Mesenteric fat pad (tissue), 1 donor: ENCODE results near the gene WNT5A. TPM values are rescaled to one million over a fixed set of nuclear protein-coding genes. Genes with fewer than 3 reads are reported as not detected.
"Not testable (repeated sequence)": the region's sequence is repeated elsewhere in the genome, so short reads cannot be mapped to it uniquely, and the experiment has no call there.

Experiments used
- DNase-seq: peaks from one replicate; pipeline ENCODE4 v3.0.0-alpha.2; 2020; ENCODE audit warnings: low spot score
- total RNA-seq: library from RNA; stranded (reverse); fragmentation: NEBNext Ultra II Directional; extraction: Animal tissue kit (Norgen Biotek cat#: 25700); gene quantifications from one replicate; pipeline ENCODE4 v1.2.1, GENCODE V29; 2021
- donor health status: DM: yes; HTN: yes; CAD: no.

WNT5A gene
- total RNA-seq, 1 donor from 2014 or later = 1.7 TPM

DNA sequence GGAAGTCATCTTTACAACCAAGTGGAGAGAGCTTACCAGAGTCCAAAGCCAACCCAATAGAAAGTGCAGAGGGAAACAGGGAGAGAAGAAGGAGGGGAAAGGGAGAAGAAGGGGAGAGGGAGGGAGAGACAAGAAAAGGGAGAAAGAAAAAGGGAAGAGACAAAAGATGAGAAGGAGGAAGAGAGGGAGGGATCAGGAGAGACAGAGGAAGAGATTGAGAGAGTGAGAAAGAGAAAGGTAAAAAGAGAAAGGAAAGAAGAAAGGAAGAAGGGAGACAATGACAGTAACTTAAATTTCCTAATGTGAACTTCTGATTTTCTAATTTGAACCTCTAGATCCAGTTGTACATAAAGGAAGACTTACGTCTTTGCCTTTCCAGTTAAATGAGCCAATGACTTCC lies 20.7 kb upstream of the WNT5A start:
- no peak for DNase-seq

DNA sequence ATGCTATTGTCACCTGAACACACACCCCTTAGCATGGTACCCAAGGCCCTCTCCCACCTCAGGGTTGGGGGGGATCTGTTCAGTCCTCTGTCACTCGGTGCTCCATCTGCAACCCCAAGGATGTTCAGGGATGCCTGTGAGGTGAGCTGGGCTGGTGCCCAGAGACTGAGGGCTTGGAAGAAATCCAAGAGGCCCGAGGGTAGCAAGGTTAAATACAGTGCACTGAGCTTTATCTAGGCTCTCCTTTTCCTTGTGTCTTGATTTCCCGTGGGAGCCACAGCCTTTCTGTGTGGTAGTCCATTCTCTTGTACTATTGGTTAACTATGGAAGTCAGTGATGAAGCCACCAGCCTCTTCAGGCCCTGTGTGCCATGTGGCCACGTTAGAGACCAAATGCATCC lies 18.7 kb upstream of the WNT5A start:
- no peak for DNase-seq

DNA sequence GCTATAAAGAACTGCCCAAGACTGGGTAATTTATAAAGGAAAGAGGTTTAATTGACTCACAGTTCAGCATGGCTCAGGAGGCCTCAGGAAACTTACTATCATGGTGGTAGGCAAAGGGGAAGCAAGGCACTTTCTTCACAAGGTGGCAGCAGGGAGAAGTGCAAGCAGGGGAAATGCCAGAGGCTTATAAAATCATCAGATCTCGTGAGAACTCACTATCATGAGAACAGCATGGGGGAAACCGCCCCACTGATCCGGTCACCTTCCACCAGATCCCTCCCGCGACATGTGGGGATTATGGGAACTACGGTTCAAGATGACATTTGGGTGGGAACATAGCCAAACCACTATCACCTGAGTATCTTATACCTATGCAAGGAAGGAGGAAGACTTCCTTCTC lies 18.0 kb upstream of the WNT5A start:
- not testable (repeated sequence) for DNase-seq

DNA sequence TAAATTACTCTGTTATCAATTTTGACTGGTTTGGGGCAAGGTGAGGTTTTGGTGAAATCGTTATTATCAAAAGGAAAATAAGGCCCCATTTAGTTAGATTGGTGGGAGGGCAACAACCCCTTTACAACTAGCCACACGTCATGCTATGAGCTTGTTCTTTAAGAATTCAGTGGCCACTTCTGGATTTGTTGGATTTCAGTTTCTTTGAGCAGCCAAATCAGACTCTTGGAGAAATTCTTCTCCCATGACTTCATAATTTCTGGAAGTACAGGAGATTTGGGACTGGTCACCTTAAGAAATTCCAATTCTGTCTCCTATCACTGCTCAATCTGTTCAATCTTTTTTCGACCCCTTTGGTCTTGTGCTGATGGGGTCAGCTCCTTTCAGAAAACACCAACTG lies 14.8 kb upstream of the WNT5A start:
- DNase-seq = no peak

DNA sequence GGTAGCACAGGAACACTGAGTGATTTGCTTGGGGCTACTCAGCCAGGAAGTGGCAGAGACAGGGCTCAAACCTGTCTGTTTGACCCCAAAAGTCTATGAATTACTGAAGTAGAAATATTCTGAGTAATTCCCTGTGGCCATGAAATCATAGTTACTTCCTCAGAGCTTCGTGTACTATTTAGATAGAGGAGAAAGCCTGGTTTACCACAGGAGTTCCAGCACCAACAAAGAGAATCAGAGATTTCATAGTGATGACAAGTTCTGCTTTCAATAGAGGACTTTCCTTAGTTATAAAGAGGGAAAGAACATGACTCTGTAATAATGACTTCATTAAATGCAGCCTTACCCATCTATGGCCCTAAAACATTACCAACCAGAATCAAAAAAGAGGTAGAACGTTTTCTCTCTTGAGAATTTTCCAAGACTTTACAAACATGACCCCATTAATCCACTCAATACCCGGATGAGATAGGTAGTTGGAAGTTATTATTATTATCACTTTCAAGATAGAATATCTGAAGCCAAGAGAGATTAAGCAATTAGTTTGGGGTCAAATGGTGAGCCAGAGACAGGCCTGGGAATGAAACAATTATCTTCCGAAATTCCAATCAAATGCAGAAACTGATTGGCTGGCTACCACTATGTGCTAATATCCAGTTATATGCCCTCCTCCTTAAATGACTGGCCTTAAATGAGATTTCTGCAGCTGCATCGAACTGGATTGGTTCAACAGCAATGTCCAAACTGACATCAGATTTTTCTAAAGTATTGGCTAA lies 13.6 kb upstream of the WNT5A start:
- no peak for DNase-seq

DNA sequence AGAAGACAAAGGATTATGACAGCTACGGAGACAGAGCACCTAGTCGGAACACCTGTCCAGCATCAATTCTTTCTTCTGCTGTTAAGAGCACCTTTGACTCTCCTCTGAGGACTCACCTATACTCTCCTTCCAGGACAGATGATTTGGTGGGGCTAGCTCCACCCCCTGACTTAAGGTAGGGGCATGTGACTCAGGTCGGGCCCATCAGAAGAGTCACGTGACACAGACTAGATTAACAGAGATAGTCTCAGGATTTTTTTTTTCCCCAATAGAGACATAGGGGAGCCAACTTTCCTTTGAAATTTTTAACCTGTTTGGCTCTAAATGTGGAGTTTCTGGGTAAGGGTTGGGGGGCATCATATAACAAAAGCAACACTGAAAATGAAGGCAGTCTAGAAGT lies 11.4 kb upstream of the WNT5A start:
- DNase-seq = no peak

DNA sequence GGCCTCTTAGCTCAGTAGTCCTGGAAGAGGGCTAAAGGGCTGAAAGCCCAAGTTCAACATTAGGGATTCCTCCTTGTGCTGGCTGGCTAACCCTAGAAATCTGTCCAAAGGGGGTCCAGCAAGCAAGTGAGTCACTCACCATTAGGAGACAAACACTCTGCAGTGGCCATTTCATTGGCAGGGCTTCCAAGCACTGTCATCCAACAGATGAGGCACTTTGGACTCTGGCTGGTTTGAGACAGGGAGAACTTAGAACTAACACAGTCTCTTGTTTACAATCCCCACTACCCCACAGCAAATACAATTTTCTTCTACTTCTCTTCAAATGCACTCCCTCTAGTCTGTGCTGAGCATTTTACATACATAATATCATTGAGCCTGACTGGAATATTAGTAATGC lies 10.1 kb upstream of the WNT5A start:
- no peak for DNase-seq

DNA sequence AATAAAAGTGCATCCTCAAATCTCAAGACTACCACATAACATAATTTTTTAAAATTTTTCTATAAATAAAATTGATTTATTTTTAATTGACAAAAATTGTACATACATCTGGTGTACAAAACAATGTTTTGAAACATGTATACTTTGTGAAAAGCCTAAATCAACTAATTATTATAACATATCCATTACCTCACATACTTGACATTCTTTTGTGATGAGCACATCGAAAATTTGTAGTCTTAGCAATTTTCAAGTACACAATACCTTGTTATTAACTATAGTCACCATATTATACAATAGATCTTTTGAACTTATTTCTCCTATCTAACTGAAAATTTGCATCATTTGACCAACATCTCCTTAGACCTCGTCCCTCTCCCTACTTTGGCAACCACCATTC lies 7.9 kb upstream of the WNT5A start:
- no peak for DNase-seq

DNA sequence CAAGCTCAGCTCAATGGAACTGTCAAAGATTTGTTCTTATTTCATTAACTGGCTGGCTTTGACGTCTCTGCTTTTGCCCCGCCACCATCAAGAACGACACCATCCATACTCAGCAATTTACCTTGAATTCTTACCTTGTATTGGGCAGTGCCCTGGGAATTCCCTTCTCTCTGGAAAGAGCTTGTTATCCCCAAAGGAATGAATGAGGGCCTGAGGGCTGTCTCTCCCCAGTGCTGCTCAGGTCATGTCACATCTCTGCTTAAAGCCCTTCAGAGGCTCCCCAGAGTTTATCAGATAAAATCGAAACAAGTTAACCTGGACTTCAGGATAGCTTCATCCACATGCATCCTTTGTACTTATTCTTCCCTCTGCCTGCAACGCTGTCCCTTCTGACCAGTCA lies 5.9 kb upstream of the WNT5A start:
- no peak for DNase-seq

DNA sequence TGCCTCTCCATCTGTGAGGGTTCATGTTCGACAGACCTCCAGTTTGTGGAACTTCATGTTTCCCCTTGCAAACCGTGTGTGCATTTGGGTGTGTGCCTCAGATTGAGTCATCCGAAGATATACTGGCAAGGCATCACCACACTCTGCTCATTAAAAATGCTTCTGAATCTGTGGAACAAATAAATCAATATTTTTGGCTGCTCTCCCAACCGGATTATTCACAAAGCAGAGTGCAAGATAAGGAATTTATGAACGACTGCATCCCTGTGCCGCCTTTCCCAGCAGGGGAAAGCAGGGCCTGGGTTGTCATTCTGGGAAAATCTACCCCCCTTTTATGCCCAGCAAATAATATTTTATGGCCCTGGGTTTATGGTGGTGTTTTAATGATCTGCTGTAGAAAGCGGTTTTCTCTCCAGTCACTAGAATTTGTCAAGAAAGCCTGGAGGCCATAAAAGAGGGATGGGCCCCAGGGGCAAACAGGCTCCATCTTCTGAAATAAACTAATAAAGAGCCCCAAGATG lies 4.2 kb upstream of the WNT5A start:
- DNase-seq = no peak

DNA sequence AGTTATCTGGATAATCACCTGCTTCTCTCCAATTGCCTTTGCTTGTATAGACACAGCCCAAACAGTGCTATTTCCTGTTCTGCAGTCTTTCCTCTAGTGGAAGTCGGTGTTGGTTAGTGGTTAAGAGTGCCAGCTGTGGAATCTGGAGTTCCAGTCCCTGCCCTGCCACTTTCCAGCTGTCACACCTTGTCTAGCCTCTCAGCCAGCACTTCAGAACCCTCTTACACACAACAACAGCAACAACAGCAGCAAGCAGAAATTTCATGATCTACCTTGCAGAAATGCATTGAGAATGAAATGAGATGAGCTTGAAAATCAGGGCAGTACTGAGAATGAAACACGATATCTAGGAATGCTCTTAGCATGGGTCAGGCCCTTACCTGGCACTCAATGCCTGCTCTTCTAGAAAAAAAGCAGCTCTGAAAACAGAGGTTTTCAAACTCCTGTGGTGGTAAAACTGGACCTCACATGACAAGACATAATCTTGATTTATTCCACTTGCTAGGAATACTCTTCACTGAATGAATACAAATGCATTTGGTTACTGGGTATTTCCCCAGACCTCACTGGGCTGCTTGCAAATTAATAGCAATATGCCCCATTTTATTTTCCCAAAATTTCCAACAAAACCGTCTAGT lies 3.3 kb upstream of the WNT5A start:
- no peak for DNase-seq

DNA sequence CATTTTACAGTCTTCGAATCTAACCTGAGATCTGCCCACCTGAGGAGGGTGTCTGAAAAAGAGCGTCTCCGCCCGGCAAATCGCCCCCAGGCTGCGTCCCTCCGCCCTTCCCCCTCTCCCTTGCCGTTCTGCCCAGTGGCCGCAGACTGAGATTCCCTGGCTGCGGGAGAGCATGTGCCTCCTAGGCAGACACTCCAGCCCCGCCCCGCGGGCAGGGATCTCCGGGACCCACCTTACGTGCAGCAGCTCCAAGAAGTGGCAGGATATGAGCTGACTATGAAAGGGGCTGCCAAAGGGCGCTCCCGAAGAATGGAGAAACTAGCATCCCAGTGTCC lies 2.7 kb upstream of the WNT5A start:
- no peak for DNase-seq

DNA sequence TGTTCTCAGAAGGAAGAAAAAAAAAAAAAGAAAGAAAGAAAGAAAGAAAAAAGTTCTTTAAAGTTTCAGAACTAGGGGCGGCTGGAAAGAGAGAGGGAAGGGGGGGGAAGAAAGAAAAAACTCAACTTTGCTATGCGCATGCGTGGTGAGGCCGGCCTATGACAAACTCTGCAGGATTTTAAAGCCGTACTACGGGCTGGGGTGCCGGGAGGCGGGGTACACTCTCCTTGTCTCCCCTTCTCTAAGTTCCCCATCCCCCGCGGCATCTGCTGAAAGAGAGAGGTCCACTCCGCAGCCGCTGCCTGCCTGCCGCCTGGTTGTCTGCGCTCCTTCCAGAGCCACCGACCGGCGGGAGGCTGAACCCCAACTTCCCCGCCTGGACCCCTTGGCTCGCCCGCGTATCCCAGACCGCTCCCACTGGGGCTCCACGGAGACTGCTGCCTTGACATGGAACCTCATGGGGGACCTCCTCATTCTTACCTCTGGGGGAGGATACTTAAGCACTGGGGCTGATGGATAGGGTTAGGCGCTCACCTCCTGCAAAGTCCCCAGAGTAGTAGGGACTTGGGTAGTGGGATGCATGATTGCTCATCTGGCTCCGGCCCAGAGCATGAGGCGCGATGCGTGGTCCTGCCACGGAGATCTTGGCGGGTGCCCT lies 1.4 kb upstream of the WNT5A start:
- DNase-seq = no peak

DNA sequence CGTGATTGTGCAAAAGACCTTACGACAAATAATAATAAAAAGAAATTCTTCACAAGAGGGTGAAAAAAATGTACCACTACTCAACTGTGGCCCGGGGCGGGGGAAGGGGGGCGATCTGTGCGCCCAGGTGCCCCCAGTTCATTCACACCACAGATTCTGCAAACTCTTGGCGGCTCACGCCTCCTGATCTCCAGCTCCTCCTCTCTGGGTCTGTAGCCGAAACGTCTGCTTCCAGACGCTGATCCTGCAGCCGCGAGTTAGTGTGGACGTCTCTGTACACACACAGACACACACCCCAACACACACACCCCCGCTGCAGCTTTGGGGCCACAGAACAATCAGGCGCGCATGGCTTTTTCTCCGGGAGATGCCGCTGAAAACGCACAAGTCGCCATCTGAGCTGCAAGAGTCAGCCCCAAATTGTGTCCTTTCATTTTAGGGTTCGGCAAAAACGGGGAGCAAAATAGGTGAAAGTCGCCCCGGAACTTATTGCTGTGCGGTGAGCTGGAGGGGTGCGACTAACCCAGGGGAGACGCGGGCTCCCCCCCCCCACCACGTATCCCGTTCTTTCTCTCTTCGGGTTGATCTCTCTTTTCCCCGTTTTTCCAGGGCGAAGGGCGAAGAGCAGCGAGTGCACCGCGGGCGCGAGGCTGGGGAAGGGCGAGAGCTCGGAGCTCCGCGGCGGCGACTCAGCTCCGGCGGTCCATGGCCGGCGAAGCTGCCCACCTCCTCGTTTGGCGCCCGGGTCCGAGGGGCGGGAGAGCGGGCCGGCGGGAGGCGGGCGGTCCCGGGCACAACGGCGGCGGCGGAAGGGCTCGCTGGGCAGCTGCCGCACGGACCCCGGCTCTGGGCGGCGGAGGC lies 505 bp upstream of the WNT5A start:
- no peak for DNase-seq

DNA sequence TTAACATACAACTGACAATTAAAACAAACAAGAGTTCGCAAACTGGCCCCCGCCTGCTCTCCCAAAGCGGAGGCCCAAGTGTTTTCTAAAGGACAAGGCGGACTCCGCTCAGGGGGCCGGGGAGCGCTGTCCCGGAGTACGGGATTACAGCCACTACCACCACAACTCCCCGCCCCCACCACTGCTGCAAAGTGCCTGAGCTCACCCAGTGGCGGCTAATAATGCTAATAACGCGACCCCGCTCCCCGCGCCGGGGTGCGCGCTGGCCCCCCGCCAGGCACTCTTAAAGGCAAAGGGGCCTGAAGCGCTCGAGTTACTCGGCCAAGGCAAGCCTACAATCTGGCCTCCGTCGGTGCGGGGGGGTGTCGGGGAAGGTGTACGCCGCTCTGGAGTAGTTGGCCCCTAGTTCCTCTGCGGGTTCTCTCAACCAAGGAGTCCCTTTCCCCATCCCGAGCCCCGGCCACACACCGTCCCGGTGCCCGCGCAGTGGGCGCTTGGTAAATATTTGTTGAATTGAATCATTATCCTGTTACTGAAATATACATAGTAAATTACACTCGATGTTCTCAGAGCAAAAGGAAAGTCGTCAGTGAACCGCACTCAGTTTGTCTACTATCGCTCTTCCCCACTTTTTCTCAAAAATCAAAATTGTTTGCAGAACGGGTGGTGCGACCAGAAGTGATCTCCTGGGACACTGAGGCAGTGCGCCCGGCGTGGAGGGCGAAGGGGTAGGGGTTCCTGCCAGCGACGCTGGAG lies 827 bp downstream of the WNT5A start:
- DNase-seq = no peak

DNA sequence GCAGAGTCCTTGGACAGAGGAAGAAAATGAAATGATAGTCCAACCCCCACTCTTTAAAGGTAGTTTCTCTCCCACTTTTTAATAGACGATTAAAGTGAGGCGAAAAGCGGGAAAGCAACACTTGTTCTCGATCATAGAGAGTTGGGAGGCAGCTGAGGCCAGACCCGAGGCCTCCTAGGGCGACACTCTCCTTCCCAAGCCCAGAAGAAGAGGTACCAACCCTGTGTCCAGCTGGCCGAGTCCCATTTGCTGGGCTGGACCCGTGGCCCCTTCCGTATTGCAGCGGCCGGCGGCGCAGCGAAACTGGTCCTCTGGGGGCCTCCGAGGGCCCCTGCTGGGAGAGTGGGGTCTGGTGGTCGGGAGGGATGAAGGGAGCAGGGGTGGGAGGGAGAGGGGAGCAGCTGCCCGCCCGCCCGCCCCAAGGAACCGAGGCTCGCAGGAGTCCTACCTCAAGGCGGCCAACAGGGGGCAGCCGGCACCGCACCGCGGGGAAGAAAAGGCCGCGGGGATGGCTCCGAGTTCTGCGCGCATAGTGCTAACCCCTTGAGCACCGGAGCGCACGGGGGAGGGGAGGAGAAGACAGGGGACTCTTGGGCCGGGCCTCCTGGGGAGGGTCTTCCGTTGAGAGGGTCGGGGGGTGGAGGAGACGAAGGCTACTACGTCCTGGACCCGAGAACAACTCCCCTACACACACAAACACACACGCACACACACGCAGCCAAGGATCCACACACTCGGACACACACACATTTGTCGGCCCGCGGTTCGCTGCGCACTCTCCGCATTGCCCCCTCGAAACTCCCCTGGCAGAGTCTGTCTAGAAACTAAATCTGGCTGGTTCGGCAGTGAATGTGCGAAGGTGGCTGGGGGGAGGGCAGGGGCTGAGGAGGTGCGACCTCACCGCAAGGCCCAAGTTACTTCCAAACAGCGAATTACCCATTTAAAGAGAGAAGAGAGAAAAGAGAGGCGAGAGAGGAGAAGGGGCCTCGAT lies 2.0 kb downstream of the WNT5A start:
- DNase-seq = no peak

DNA sequence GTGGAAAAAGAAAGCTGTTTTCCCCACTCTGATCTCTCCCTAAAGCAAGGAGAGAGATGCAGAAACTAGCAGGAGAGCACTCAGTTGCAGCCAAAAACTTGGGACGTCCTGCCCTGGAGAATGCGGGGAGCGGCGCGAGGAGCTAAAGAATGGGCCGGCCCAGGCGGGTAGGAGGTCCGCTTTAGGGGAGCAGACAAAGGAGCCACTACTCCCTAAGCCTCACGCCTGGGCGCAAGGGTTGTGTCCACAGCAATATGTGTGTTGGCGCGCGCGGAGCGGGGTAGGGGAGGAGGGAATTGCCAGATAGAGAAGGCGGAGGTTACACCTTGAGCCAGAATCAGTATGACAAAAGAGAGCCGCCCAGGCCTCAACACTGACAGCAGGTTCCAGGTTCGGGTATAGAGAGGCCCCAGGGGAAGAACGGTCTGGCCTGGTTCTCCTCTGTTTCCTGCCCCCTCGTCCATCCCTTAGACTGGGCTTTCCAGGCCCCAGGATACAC lies 2.9 kb downstream of the WNT5A start:
- no peak for DNase-seq

DNA sequence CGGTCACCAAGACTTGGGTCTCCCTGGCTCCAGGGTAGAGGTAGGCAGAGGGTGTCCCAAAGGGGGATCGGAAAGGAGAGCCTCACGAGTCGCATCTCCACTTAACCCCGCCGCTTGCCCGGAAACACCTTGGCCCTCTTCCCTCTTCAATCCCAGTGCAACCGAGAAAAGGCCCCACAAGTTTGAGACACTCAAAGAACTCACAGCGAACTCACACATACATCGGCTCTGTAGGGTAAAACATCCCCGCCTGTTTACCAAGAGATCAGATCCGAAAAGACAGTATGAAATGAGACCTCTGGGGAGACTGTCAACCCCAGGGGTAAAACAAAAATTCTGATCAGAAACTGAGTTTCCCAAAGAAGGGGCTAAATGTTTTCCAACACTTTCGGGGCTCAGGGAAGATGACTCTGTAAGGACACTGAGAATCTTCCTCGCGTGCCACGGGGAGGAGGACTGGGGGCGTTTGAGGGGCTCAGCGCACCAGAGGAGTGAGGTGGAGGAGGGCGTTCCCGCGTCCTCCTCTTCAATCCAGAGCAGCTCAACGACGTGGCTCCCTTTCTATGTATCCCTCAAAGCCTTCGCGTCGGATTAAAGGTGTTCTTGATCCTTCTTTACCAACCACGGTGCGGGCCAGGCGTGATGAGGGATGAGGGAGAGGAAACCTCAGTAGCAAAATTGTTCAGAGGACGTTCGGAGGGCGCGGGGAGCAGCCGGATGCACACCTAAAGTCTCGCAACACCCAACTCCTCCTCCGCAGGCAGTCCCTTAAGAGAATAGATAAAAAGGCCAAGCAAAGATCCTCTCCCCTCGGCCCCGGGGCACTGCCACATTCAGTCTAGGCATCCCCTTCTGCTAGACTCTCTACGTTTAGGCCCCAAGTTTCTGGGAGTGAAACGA lies 3.7 kb downstream of the WNT5A start:
- no peak for DNase-seq
